HCT116 (cell line): ENCODE results near the gene EPHA1. TPM values are rescaled to one million over a fixed set of nuclear protein-coding genes. Genes with fewer than 3 reads are reported as not detected.

Experiments used
- ATAC-seq: fragments of 200-7000 bp; cut with Tn5 transposase; 2 replicates; pipeline ENCODE4 v1.9.1; 2020; ENCODE audit warnings: mild to moderate bottlenecking, moderate library complexity
- BruUV-seq: library from RNA; stranded (reverse); fragments of 400-500 nt; replicated peaks from 2 replicates; lab custom pipeline; 2021; lab: Mats Ljungman, UMichigan
- CTCF ChIA-PET: fragments of 300-600 bp; sonication (Branson Sonifier 250); formaldehyde crosslinking; loops from one replicate; lab custom pipeline; 2021; ENCODE audit warnings: antibody characterized with exemption; lab: Charles Lee
- POLR2A ChIA-PET: fragments of 300-600, 350-600 bp; sonication (Branson Sonifier 250); formaldehyde crosslinking; loops from one replicate; lab custom pipeline; 2021; ENCODE audit warnings: antibody characterized with exemption; lab: Charles Lee
- RAD21 ChIA-PET, 2 experiments: fragments of 300-600 bp; sonication (Branson Sonifier 250); formaldehyde crosslinking; loops; one replicate each; lab custom pipeline; 2023; ENCODE audit warnings: low total read pairs in 2 of 2; ENCODE audit not compliant: uncharacterized antibody in 2 of 2, unreplicated experiment in 2 of 2, low non-redundant PET in 1 of 2; lab: Charles Lee
- DNase-seq: peaks from one replicate; pipeline ENCODE4 v3.0.0-alpha.2; 2010; ENCODE audit warnings: low read depth, low spot score
- H2AFZ ChIP-seq: fragments of 200-600 bp; shearing (Covaris generic), sonication (generic); 2 replicates; pipeline ENCODE4 v1.6.1; 2017; ENCODE audit warnings: low read depth, mixed run types, mixed read lengths, antibody characterized with exemption, low read length; ENCODE audit not compliant: poor library complexity, severe bottlenecking
- H3K27ac ChIP-seq: 2 replicates; pipeline ENCODE4 v1.5.1; 2012; ENCODE audit warnings: low read depth, low read length
- H3K27me3 ChIP-seq: fragments of 200-600 bp; sonication (generic); 2 replicates; pipeline ENCODE4 v1.6.1; 2016; ENCODE audit warnings: mixed run types, low read length, mixed read lengths; ENCODE audit not compliant: insufficient read depth
- H3K36me3 ChIP-seq, 2 experiments: fragments of 200-500 bp in 1 of 2; fragments of 200-600 bp in 1 of 2; sonication (Bioruptor generic) in 1 of 2; sonication (generic) in 1 of 2; 2 replicates each; pipeline versions ENCODE4 v1.5.1 to v1.6.1; 2014 to 2016; ENCODE audit warnings: low read length in 2 of 2, inconsistent platforms in 1 of 2, mixed read lengths in 1 of 2, mixed run types in 1 of 2; ENCODE audit not compliant: insufficient read depth in 2 of 2, control insufficient read depth in 1 of 2
- H3K4me1 ChIP-seq, 2 experiments: fragments of 200-600 bp in 1 of 2; sonication (generic) in 1 of 2; 2 replicates each; pipeline versions ENCODE4 v1.5.1 to v1.6.1; 2012 to 2017; ENCODE audit warnings: low read length in 2 of 2, inconsistent platforms in 1 of 2, mild to moderate bottlenecking in 1 of 2, mixed read lengths in 1 of 2, mixed run types in 1 of 2, moderate library complexity in 1 of 2; ENCODE audit not compliant: insufficient read depth in 2 of 2, control insufficient read depth in 1 of 2
- H3K4me2 ChIP-seq: fragments of 200-600 bp; sonication (generic); 2 replicates; pipeline ENCODE4 v1.6.1; 2017; ENCODE audit warnings: mixed run types, low read length, mixed read lengths
- H3K4me3 ChIP-seq, 2 experiments: fragments of 200-600 bp in 1 of 2; sonication (generic) in 1 of 2; replicated peaks in 1 of 2; 2 replicates each; pipeline ENCODE4 v1.5.1; 2011 to 2016; ENCODE audit warnings: low read length in 2 of 2, control low read depth in 1 of 2, low read depth in 1 of 2, mild to moderate bottlenecking in 1 of 2, mixed read lengths in 1 of 2, mixed run types in 1 of 2
- H3K79me2 ChIP-seq: fragments of 200-600 bp; sonication (generic); 2 replicates; pipeline ENCODE4 v1.6.1; 2017; ENCODE audit warnings: mild to moderate bottlenecking, mixed run types, low read length, moderate library complexity, mixed read lengths; ENCODE audit not compliant: insufficient read depth
- H3K9ac ChIP-seq: fragments of 200-600 bp; sonication (generic); 2 replicates; pipeline ENCODE4 v1.6.1; 2016; ENCODE audit warnings: low read length, mixed read lengths
- H3K9me2 ChIP-seq: fragments of 200-600 bp; sonication (generic), shearing (Covaris generic); 2 replicates; pipeline ENCODE4 v1.6.1; 2017; ENCODE audit warnings: mixed run types, mild to moderate bottlenecking, moderate library complexity; ENCODE audit not compliant: insufficient read depth
- H3K9me3 ChIP-seq, 2 experiments: fragments of 200-500 bp in 1 of 2; fragments of 200-600 bp in 1 of 2; sonication (Bioruptor generic) in 1 of 2; sonication (generic) in 1 of 2; 2 replicates each; pipeline ENCODE4 v1.6.1; 2014 to 2017; ENCODE audit warnings: low read length in 2 of 2, mixed read lengths in 2 of 2, inconsistent platforms in 1 of 2, low read depth in 1 of 2, mild to moderate bottlenecking in 1 of 2, mixed run types in 1 of 2, moderate library complexity in 1 of 2; ENCODE audit not compliant: control insufficient read depth in 1 of 2, insufficient read depth in 1 of 2
- H4K20me1 ChIP-seq: fragments of 200-600 bp; sonication (generic), shearing (Covaris generic); 2 replicates; pipeline ENCODE4 v1.6.1; 2017; ENCODE audit warnings: mixed run types, mild to moderate bottlenecking, moderate library complexity; ENCODE audit not compliant: insufficient read depth
- CBX3 ChIP-seq: IDR thresholded peaks from 2 replicates; pipeline ENCODE4 v1.6.1; 2012; ENCODE audit warnings: low read depth
- CEBPB ChIP-seq: IDR thresholded peaks from 2 replicates; pipeline ENCODE4 v1.6.1; 2012; ENCODE audit warnings: low read depth
- EGR1 ChIP-seq: IDR thresholded peaks from 2 replicates; pipeline ENCODE4 v1.6.1; 2012; ENCODE audit warnings: low read depth
- ELF1 ChIP-seq: IDR thresholded peaks from 2 replicates; pipeline ENCODE4 v1.6.1; 2012; ENCODE audit warnings: low read depth, borderline replicate concordance
- EZH2 ChIP-seq: fragments of 200-600 bp; sonication (generic); IDR thresholded peaks from 2 replicates; pipeline ENCODE4 v1.6.1; 2017; ENCODE audit warnings: antibody characterized with exemption, mixed run types
- EZH2phosphoT487 ChIP-seq: fragments of 200-600 bp; IDR thresholded peaks from 2 replicates; pipeline ENCODE4 v1.6.1; 2018; ENCODE audit warnings: antibody characterized with exemption, borderline replicate concordance
- FOSL1 ChIP-seq: IDR thresholded peaks from 2 replicates; pipeline ENCODE4 v1.6.1; 2012; ENCODE audit warnings: low read depth
- JUND ChIP-seq: IDR thresholded peaks from 2 replicates; pipeline ENCODE4 v1.6.1; 2012
- POLR2A ChIP-seq: IDR thresholded peaks from 2 replicates; pipeline ENCODE4 v1.7.0; 2011; ENCODE audit warnings: borderline replicate concordance; ENCODE audit not compliant: insufficient read depth, insufficient read length; ENCODE audit errors: extremely low read depth
- RAD21 ChIP-seq: IDR thresholded peaks from 2 replicates; pipeline ENCODE4 v1.6.1; 2012; ENCODE audit warnings: low read depth, mild to moderate bottlenecking
- SIN3A ChIP-seq: IDR thresholded peaks from 2 replicates; pipeline ENCODE4 v1.6.1; 2012; ENCODE audit warnings: low read depth
- SP1 ChIP-seq: IDR thresholded peaks from 2 replicates; pipeline ENCODE4 v1.6.1; 2012; ENCODE audit warnings: low read depth
- SRF ChIP-seq: IDR thresholded peaks from 2 replicates; pipeline ENCODE4 v1.6.1; 2012; ENCODE audit warnings: low read depth
- YY1 ChIP-seq: IDR thresholded peaks from 2 replicates; pipeline ENCODE4 v1.6.1; 2011; ENCODE audit warnings: low read length, low read depth, moderate library complexity, mild to moderate bottlenecking; ENCODE audit not compliant: insufficient replicate concordance; ENCODE audit errors: extremely low read depth
- ZFX ChIP-seq: fragments of 450-650 bp; IDR thresholded peaks from 2 replicates; pipeline ENCODE4 v1.6.1; 2017
- intact Hi-C: fragments of 100-400 bp; cut with micrococcal nuclease; formaldehyde crosslinking; loops from 2 replicates; pipeline ENCODE4 v1.10.0; 2022
- total RNA-seq: library from RNA; stranded (reverse); gene quantifications from one replicate; pipeline ENCODE4 v1.2.1, GENCODE V29; 2021; ENCODE audit not compliant: unreplicated experiment
- TF ChIP-seq, protein P1 (sequence below): IDR thresholded peaks from 2 replicates; pipeline ENCODE4 v1.6.1; 2012
- TF ChIP-seq, protein P2 (sequence below), 3 experiments: fragments of 200-600 bp in 1 of 3; sonication (generic) in 1 of 3; IDR thresholded peaks in 2 of 3; conservative IDR thresholded peaks in 1 of 3; 2 replicates each; pipeline ENCODE4 v1.5.1; 2012 to 2017; ENCODE audit warnings: low read depth in 2 of 3, low read length in 2 of 3, antibody characterized with exemption in 1 of 3, borderline replicate concordance in 1 of 3, control low read depth in 1 of 3, mild to moderate bottlenecking in 1 of 3, mixed read lengths in 1 of 3, mixed run types in 1 of 3, moderate library complexity in 1 of 3; ENCODE audit not compliant: insufficient read depth in 1 of 3
- TF ChIP-seq, protein P3 (sequence below): IDR thresholded peaks from 2 replicates; pipeline ENCODE4 v1.6.1; 2012

EPHA1 gene
- total RNA-seq, 1 experiment from 2014 or later, result 29.9 TPM

DNA sequence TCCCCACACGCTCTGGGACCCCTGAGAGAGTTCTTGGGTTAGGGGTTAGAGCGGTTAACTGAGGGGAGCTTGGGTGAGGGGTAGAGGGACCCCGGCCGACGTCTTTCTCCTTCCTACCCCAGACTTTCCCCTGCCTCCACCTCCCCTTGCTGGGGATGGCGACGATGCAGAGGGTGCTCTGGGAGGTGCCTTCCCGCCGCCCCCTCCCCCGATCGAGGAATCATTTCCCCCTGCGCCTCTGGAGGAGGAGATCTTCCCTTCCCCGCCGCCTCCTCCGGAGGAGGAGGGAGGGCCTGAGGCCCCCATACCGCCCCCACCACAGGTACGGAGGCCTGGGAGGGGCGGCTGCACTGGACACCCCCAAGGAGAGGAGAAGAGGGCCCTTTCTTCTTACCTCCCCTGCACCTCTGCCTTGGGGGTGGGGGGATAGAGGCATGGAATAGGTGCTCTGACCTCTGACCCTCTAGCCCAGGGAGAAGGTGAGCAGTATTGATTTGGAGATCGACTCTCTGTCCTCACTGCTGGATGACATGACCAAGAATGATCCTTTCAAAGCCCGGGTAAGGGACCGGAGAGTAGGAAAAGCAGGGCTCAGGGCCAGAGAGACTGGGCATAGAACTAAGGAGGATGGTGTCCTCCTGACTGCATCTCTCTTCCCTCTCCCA lies 26.4 kb downstream of the EPHA1 start:
- TF ChIP-seq SIN3A, result no peak
- TF ChIP-seq, protein P1, sequence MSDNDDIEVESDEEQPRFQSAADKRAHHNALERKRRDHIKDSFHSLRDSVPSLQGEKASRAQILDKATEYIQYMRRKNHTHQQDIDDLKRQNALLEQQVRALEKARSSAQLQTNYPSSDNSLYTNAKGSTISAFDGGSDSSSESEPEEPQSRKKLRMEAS, result no peak
- no peak for TF ChIP-seq FOSL1
- TF ChIP-seq EGR1, result no peak
- TF ChIP-seq, protein P2, sequence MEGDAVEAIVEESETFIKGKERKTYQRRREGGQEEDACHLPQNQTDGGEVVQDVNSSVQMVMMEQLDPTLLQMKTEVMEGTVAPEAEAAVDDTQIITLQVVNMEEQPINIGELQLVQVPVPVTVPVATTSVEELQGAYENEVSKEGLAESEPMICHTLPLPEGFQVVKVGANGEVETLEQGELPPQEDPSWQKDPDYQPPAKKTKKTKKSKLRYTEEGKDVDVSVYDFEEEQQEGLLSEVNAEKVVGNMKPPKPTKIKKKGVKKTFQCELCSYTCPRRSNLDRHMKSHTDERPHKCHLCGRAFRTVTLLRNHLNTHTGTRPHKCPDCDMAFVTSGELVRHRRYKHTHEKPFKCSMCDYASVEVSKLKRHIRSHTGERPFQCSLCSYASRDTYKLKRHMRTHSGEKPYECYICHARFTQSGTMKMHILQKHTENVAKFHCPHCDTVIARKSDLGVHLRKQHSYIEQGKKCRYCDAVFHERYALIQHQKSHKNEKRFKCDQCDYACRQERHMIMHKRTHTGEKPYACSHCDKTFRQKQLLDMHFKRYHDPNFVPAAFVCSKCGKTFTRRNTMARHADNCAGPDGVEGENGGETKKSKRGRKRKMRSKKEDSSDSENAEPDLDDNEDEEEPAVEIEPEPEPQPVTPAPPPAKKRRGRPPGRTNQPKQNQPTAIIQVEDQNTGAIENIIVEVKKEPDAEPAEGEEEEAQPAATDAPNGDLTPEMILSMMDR (IDR thresholded peaks at IDR 0.05 in 2 of 3, conservative IDR thresholded peaks at IDR 0.05 in 1 of 3; ENCODE audit: borderline replicate concordance in 1 of 3, insufficient read depth in 1 of 3, low read depth in 2 of 3, low read length in 2 of 3), result no peak
- no peak for TF ChIP-seq YY1
- no peak for TF ChIP-seq ELF1
- no peak for TF ChIP-seq EZH2phosphoT487
- no peak for TF ChIP-seq RAD21
- no peak for TF ChIP-seq ZFX
- TF ChIP-seq CBX3, result no peak
- no peak for TF ChIP-seq CEBPB
- TF ChIP-seq, protein P3, sequence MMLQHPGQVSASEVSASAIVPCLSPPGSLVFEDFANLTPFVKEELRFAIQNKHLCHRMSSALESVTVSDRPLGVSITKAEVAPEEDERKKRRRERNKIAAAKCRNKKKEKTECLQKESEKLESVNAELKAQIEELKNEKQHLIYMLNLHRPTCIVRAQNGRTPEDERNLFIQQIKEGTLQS, result no peak
- no peak for TF ChIP-seq EZH2
- TF ChIP-seq SP1, result no peak
- TF ChIP-seq JUND, result no peak
- TF ChIP-seq SRF, result no peak
- TF ChIP-seq POLR2A, result no peak
- Histone ChIP-seq H3K9me3 (no peaks in the 10 kb centered on the region), H3K27me3 (no peaks in the 10 kb centered on the region), H3K4me3 (peak overlapping the region; percentile 73 to 93), H4K20me1 (no peaks in the 10 kb centered on the region), H3K4me2 (peak overlapping the region; percentile 98), H3K9me2 (no peaks in the 10 kb centered on the region), H3K27ac (peak overlapping the region; percentile 96), H3K36me3 (peaks cover 5 to 12% of the 10 kb centered on the region in 2 experiments; a peak in 2 of 4 replicates), H2AFZ (no peak overlapping the region), H3K4me1 (peaks cover 13 to 26% of the 10 kb centered on the region in 2 experiments), H3K9ac (peak overlapping the region; percentile 93), H3K79me2 (peaks cover 70% of the 10 kb centered on the region)
- DNase-seq (no peak), ATAC-seq (no peak)
- ChIA-PET RAD21 (no interaction called here), CTCF (no interaction called here), POLR2A (interaction anchor here (1.0 kb wide), 1 partner anchor 14 kb away, joined by 3 read pairs; no protein-coding TSS in a partner anchor)
- BruUV-seq, result no TSS peak
- intact Hi-C loops, result no loop called here
